WTC11 (cell line): ENCODE results near the gene C1QTNF6. TPM values are rescaled to one million over a fixed set of nuclear protein-coding genes. Genes with fewer than 3 reads are reported as not detected.

Experiments used
- ATAC-seq: fragments of 200-7000 bp; cut with Tn5 transposase; 2 replicates; pipeline ENCODE4 v1.10.0; 2021; ENCODE audit warnings: mild to moderate bottlenecking, moderate library complexity
- CTCF ChIA-PET: fragments of 300-600 bp; sonication (Branson Sonifier 250); formaldehyde crosslinking; loops from one replicate; lab custom pipeline; 2021; ENCODE audit warnings: antibody characterized with exemption; lab: Charles Lee
- POLR2A ChIA-PET: fragments of 350-600 bp; sonication (Branson Sonifier 250); formaldehyde crosslinking; loops from one replicate; lab custom pipeline; 2021; ENCODE audit warnings: antibody characterized with exemption; lab: Charles Lee
- DNase-seq: peaks from one replicate; pipeline ENCODE4 v3.0.0; 2021; ENCODE audit warnings: low spot score
- H3K27ac Mint-ChIP-seq: 2 replicates; pipeline ENCODE4 v1.8.0; 2021; ENCODE audit warnings: mixed read lengths
- H3K27me3 Mint-ChIP-seq: 2 replicates; pipeline ENCODE4 v1.8.0; 2021; ENCODE audit warnings: low read depth, mild to moderate bottlenecking, moderate library complexity, mixed read lengths
- H3K36me3 Mint-ChIP-seq: 2 replicates; pipeline ENCODE4 v1.8.0; 2021; ENCODE audit warnings: mixed read lengths
- H3K4me1 Mint-ChIP-seq: 2 replicates; pipeline ENCODE4 v1.8.0; 2022; ENCODE audit warnings: mixed read lengths
- H3K4me3 Mint-ChIP-seq: 2 replicates; pipeline ENCODE4 v1.8.0; 2021; ENCODE audit warnings: mild to moderate bottlenecking, moderate library complexity, mixed read lengths
- H3K9me3 Mint-ChIP-seq: 2 replicates; pipeline ENCODE4 v1.8.0; 2021; ENCODE audit warnings: mixed read lengths
- AR ChIP-seq: fragments of 250-450 bp; sonication (Bioruptor Pico); IDR thresholded peaks from 2 replicates; pipeline ENCODE4 v1.9.0; 2021; ENCODE audit warnings: mild to moderate bottlenecking
- ATF1 ChIP-seq: sonication (generic); formaldehyde crosslinking; IDR thresholded peaks from 2 replicates; pipeline ENCODE4 v1.8.1; 2023; ENCODE audit warnings: mild to moderate bottlenecking, moderate library complexity, missing genetic modification reagents
- ATF3 ChIP-seq: sonication (generic); formaldehyde crosslinking; conservative IDR thresholded peaks from 2 replicates; pipeline ENCODE4 v1.8.1; 2022; ENCODE audit warnings: mild to moderate bottlenecking, missing genetic modification reagents
- CREB1 ChIP-seq: sonication (generic); formaldehyde crosslinking; IDR thresholded peaks from 2 replicates; pipeline ENCODE4 v1.8.0; 2023; ENCODE audit warnings: mild to moderate bottlenecking, missing genetic modification reagents
- CTCF ChIP-seq: fragments of 200-600 bp; IDR thresholded peaks from 2 replicates; pipeline ENCODE4 v1.8.0; 2022; ENCODE audit warnings: antibody characterized with exemption
- ELF4 ChIP-seq: sonication (generic); formaldehyde crosslinking; IDR thresholded peaks from 2 replicates; pipeline ENCODE4 v1.8.1; 2022; ENCODE audit warnings: low read depth, mild to moderate bottlenecking, moderate library complexity, missing genetic modification reagents
- EMX1 ChIP-seq: fragments of 250-450 bp; sonication (Bioruptor Pico); IDR thresholded peaks from 2 replicates; pipeline ENCODE4 v1.8.0; 2021; ENCODE audit warnings: mild to moderate bottlenecking
- ESRRA ChIP-seq: sonication (generic); formaldehyde crosslinking; IDR thresholded peaks from 2 replicates; pipeline ENCODE4 v1.8.1; 2022; ENCODE audit warnings: mild to moderate bottlenecking, missing genetic modification reagents, borderline replicate concordance
- FOXJ3 ChIP-seq: sonication (generic); formaldehyde crosslinking; IDR thresholded peaks from 2 replicates; pipeline ENCODE4 v1.9.0; 2021; ENCODE audit warnings: missing genetic modification reagents, mild to moderate bottlenecking, borderline replicate concordance
- JUN ChIP-seq: sonication (generic); formaldehyde crosslinking; IDR thresholded peaks from 2 replicates; pipeline ENCODE4 v1.8.0; 2023; ENCODE audit warnings: mild to moderate bottlenecking, missing genetic modification reagents
- NFYB ChIP-seq: sonication (generic); formaldehyde crosslinking; conservative IDR thresholded peaks from 2 replicates; pipeline ENCODE4 v1.8.0; 2022; ENCODE audit warnings: low read depth, missing genetic modification reagents
- PRDM15 ChIP-seq: sonication (generic); formaldehyde crosslinking; IDR thresholded peaks from 2 replicates; pipeline ENCODE4 v1.8.0; 2022; ENCODE audit warnings: missing genetic modification reagents
- RORB ChIP-seq: fragments of 250-450 bp; sonication (Bioruptor Pico); IDR thresholded peaks from 2 replicates; pipeline ENCODE4 v1.9.0; 2021; ENCODE audit warnings: mild to moderate bottlenecking
- SMAD3 ChIP-seq: sonication (generic); formaldehyde crosslinking; IDR thresholded peaks from 2 replicates; pipeline ENCODE4 v1.8.0; 2022; ENCODE audit warnings: missing genetic modification reagents, mild to moderate bottlenecking, borderline replicate concordance
- SOX15 ChIP-seq: fragments of 250-450 bp; sonication (Bioruptor Pico); IDR thresholded peaks from 2 replicates; pipeline ENCODE4 v1.9.0; 2021; ENCODE audit warnings: mild to moderate bottlenecking
- SP1 ChIP-seq: sonication (generic); formaldehyde crosslinking; conservative IDR thresholded peaks from 2 replicates; pipeline ENCODE4 v1.8.1; 2022; ENCODE audit warnings: missing genetic modification reagents
- TEAD4 ChIP-seq: sonication (generic); formaldehyde crosslinking; IDR thresholded peaks from 2 replicates; pipeline ENCODE4 v1.8.0; 2022; ENCODE audit warnings: mild to moderate bottlenecking, missing genetic modification reagents
- USF1 ChIP-seq: sonication (generic); formaldehyde crosslinking; IDR thresholded peaks from 2 replicates; pipeline ENCODE4 v1.8.0; 2022; ENCODE audit warnings: mild to moderate bottlenecking, missing genetic modification reagents
- USF2 ChIP-seq: sonication (generic); formaldehyde crosslinking; IDR thresholded peaks from 2 replicates; pipeline ENCODE4 v1.8.1; 2023; ENCODE audit warnings: mild to moderate bottlenecking, missing genetic modification reagents, moderate library complexity
- ZBTB21 ChIP-seq: sonication (generic); formaldehyde crosslinking; IDR thresholded peaks from 2 replicates; pipeline ENCODE4 v1.8.1; 2023; ENCODE audit warnings: mild to moderate bottlenecking, missing genetic modification reagents, borderline replicate concordance
- ZMAT4 ChIP-seq: fragments of 250-450 bp; sonication (Bioruptor Pico); IDR thresholded peaks from 2 replicates; pipeline ENCODE4 v1.9.0; 2021; ENCODE audit warnings: mild to moderate bottlenecking
- ZNF423 ChIP-seq: fragments of 250-450 bp; sonication (Bioruptor Pico); IDR thresholded peaks from 2 replicates; pipeline ENCODE4 v2.1.2; 2022; ENCODE audit warnings: mild to moderate bottlenecking, moderate library complexity
- total RNA-seq: library from RNA; stranded (reverse); gene quantifications from 3 replicates; pipeline ENCODE4 v1.2.3, GENCODE V29; 2021

C1QTNF6 gene
- total RNA-seq, 1 experiment from 2014 or later, result 5.9 TPM

GRCh38 chr22:37163096-37163489 is 25.0 kb downstream of the C1QTNF6 start (continued):
- TF ChIP-seq ZMAT4 (CRISPR knock-in tag), result no peak

- Mint-ChIP-seq H3K27ac (peak overlapping the region; percentile 28; the same call in 1 of the 2 replicates), H3K9me3 (peaks cover 6% of the 10 kb centered on the region), H3K4me1 (peaks cover 11% of the 10 kb centered on the region), H3K4me3 (no peak overlapping the region), H3K36me3 (no peaks in the 10 kb centered on the region), H3K27me3 (peaks cover 6% of the 10 kb centered on the region)
- ATAC-seq (no peak), DNase-seq (no peak)
- POLR2A ChIA-PET, result no interaction called here
- no peak for TF ChIP-seq EMX1 (CRISPR knock-in tag)
- no peak for TF ChIP-seq ZBTB21 (CRISPR knock-in tag)
- CTCF ChIA-PET, result interaction anchor here (1.0 to 4.8 kb wide), 7 partner anchors 35 to 83 kb away, joined by 3 to 27 read pairs (median 4); no protein-coding TSS in a partner anchor
Measured at GRCh38 chr22:37162221-37163095, 25.6 kb downstream of the C1QTNF6 start.

- Mint-ChIP-seq H3K4me3 (no peak overlapping the region), H3K9me3 (peaks cover 6% of the 10 kb centered on the region), H3K36me3 (no peaks in the 10 kb centered on the region), H3K27ac (no peak overlapping the region), H3K27me3 (0 out of 2 replicates have a peak, but pooled peaks cover 4% of the 10 kb centered on the region), H3K4me1 (peaks cover 4% of the 10 kb centered on the region)
- DNase-seq, result no peak
- no peak for ATAC-seq
- CTCF ChIA-PET, result interaction anchor here (1.0 to 2.3 kb wide), 4 partner anchors 13 to 64 kb away, joined by 3 to 7 read pairs (median 4); no protein-coding TSS in a partner anchor
- POLR2A ChIA-PET, result no interaction called here
- TF ChIP-seq ZNF423 (no peak), CREB1 (CRISPR knock-in tag) (no peak), USF2 (CRISPR knock-in tag) (peak; percentile 86), PRDM15 (CRISPR knock-in tag) (no peak), ATF3 (no peak), RORB (CRISPR knock-in tag) (no peak), ZBTB21 (CRISPR knock-in tag) (no peak), AR (CRISPR knock-in tag) (no peak), ESRRA (CRISPR knock-in tag) (no peak), ELF4 (CRISPR knock-in tag) (no peak), SMAD3 (no peak), SOX15 (CRISPR knock-in tag) (no peak), CTCF (no peak), USF1 (peak; percentile 78), TEAD4 (CRISPR knock-in tag) (no peak), SP1 (CRISPR knock-in tag) (no peak), ATF1 (no peak), NFYB (CRISPR knock-in tag) (peak; percentile 54), JUN (no peak), FOXJ3 (CRISPR knock-in tag) (no peak)
Measured at GRCh38 chr22:37161443-37161842, 26.6 kb downstream of the C1QTNF6 start.
